GM23248 (cell line): Measurements from ENCODE around the gene AOPEP.

Experiments used
- EZH2 ChIP-seq: fragments of 200-600 bp; sonication (generic); IDR thresholded peaks from 2 replicates; pipeline ENCODE4 v1.6.1; 2018; ENCODE audit warnings: antibody characterized with exemption, mild to moderate bottlenecking; ENCODE audit not compliant: insufficient read depth, poor library complexity, severe bottlenecking
- EZH2phosphoT487 ChIP-seq: fragments of 200-600 bp; sonication (generic); IDR thresholded peaks from 2 replicates; pipeline ENCODE4 v1.6.1; 2018; ENCODE audit warnings: antibody characterized with exemption, moderate library complexity, mild to moderate bottlenecking, low read depth; ENCODE audit not compliant: insufficient read depth

DNA sequence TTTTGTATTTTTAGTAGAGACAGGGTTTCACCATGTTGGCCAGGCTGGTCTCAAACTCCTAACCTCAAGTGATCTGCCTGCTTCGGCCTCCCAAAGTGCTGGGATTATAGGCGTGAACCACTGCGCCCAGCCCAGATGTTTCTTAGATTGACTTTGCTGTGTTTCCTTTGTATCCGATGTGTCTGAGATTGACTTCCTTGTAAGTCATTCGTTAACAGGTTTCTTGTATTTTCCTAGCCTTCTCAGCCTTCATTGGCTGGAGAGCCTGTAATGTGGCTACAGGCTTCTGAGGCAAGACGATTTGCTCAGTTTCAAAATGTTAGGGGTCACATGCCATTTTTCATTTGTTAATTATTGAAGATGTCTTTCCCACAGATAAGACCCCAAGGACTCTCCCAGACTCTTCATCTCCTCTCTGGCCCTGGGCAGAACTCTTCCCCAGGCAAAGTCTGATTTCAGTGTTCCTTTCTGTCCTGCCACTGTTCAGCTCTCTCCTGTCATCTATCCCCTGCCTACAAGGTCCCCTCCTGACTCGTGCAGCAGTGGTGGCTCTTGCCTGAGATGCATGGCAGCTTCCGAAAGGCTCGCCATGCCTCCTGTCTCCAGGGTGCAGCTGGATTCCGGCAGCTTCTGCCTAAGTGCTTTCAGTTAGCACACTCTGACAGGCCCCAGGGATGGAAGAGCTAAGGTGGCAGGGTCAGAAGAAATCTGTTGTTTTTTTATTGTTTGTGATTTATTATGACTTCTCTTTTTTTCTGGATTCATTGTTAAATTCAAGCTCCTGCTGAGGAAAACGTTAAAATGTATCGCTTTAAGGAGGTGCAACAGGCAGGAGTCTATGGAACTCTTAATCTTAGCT, 206.4 kb downstream of the AOPEP start:
- TF ChIP-seq EZH2: no peak
- TF ChIP-seq EZH2phosphoT487: no peak
